C1 segment of cervical spinal cord (tissue), 14 donors: ENCODE data around the gene TMEM145.

Experiments
- DNase-seq, 14 donors: peaks; one replicate each; lab custom pipeline; 2025; lab: John Stamatoyannopoulos, UW

Gene TMEM145

DNA sequence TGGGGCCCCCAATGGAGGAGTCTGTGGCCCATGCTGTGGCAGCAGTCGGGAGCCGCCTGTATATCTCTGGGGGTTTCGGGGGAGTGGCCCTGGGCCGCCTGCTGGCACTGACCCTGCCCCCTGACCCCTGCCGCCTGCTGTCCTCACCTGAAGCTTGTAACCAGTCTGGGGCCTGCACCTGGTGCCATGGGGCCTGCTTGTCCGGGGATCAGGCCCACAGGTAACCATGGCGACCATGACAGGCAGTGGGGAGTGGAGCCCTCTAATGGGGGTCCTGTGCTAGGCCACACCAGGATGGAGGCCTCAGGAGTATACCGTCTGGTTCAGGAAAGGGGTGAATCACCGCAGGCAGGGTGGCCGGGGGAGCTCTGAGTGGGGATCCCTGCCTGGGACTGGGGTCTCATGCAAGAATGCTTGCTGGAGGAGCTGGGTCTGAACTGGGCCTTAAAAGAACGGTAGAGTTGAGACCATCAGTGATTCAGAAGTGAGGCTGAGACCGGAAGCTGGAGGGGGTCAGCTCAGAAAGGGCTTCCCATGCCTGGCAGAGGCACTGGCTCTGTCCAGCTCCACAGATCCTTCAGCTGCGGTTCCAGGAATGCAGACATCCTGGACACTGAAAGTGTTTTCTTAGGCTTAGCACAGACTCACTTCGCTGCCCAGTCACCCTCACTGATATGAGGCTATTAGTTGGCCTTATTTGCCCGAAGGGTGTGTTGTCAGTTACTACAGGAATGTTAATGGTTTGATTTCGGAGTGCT is 47.9 kb downstream of the TMEM145 start:
- DNase-seq: no peak

DNA sequence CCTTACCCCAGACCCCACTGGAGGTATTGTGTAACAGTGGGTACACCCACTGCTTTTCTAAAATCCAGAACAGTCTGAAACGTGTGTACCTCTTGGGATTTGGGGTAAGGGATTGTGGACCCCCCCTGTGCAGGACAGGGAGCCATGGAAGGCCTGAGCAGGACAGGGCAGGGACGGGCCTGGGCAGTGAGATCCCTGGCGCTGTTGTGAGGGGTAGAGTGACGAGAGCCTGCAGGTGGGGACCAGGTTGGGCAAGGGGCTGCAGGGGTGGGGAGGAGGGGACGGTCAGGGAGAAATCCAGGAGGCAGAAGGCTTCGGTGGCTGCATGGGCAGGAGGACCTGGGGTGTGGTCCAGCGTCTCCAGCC is 48.4 kb downstream of the TMEM145 start:
- DNase-seq: no peak

DNA sequence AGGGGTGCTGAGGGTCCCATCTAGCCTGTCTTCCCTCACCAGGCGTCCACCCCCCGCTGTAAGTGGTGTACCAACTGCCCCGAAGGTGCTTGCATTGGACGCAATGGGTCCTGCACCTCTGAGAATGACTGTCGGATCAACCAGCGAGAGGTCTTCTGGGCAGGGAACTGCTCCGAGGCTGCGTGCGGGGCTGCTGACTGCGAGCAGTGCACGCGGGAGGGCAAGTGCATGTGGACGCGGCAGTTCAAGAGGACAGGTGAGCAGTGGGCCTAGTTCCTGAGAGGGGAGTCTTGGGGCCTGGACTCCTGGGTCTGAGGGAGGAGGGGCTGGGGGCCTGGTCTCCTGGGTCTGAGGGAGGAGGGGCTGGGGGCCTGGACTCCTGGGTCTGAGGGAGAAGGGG is 49.2 kb downstream of the TMEM145 start:
- DNase-seq: no peak

DNA sequence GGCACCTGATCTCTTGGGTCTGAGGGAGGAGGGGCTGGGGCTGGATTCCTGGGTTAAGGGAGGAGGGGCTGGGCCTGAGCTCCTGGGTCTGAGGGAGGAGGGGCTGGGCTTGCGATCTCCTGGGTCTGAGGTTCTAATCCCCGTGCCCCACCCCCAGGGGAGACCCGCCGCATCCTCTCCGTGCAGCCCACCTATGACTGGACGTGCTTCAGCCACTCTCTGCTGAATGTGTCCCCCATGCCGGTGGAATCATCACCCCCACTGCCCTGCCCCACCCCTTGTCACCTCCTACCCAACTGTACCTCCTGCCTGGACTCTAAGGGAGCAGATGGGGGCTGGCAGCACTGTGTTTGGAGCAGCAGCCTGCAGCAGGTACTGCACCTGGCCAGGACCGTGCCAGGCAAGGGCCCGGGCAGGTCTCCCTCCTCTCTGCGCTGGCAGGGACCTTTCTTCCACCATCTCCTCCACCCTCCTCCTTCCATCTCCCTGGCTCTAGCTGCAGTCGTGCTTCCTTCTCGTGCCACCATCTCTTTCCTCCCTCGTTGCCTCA is 49.9 kb downstream of the TMEM145 start:
- DNase-seq: no peak

DNA sequence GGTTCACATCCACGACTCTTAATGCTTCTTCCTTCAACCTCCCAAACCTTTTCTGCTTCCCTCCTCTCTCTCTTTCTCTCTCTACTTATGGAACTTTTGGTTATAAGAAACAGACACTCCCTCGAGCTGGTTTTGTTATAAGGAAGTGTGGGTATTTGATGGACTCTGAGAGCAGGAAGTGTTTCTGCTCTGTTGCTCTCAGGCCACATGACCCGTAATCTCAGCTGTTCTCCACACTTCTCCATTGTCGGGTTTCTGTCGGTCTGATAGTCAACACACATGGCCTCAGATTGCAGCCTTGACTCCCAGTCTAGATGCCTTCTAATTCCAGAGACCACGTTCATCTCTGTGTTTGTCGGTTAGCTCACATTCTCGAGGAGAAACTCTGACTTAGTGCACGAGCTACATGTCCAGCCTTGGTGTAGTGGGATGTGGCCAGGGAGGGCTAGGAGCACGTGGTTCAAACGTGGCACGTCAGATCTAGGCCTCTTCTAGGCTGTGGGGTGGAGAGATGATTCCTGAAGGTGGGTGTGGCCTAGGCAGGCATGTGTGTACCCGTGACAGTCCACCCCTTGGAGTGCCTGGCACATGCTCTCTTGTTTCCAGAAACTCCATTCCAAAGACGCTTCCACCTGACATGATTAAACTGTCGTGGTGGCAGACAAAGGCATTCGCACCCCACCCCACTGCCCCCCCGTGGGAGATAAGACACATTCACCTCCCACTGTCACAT is 50.7 kb downstream of the TMEM145 start:
- peak in 4 of 14 donors; percentile 10 to 20 (median 12) for DNase-seq

DNA sequence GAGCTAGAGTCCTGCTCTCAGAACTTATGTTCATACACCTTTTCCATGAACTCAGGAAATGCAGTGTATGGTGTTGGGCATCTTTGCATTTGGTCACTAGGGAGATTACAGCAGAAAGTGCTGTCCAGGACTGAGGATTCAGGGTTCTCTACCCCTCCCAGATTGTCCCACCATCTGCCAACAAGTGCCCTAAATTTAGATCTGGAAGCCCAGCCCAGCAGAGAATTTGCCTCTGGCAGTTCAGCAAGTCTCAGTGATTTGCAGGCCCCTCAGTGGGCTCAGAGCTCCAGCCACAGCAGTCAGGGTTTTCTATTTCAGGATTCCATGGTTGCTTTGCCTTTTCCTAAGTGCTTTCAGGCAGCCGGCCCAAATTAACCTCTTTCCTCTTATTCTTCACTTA is 53.6 kb downstream of the TMEM145 start:
- DNase-seq: peak in 1 of 14 donors; percentile 84

DNA sequence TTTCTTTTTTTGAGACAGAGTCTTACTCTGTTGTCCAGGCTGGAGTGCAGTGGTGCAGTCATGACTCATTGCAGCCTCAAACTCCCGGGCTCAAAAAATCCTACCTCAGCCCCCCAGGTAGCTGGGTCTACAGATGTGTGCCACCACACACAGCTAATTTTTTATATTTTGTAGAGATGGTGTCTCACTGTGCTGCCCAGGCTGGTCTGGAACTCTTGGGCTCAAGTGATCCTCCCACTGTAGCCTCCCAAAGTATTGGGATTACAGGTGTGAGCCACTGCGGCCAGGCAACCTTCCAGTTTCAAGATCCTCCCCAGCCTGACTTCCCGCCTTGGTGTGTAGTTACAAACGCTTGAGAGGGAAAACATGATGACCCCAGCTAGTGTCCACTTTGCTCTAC is 54.8 kb downstream of the TMEM145 start:
- no peak for DNase-seq

DNA sequence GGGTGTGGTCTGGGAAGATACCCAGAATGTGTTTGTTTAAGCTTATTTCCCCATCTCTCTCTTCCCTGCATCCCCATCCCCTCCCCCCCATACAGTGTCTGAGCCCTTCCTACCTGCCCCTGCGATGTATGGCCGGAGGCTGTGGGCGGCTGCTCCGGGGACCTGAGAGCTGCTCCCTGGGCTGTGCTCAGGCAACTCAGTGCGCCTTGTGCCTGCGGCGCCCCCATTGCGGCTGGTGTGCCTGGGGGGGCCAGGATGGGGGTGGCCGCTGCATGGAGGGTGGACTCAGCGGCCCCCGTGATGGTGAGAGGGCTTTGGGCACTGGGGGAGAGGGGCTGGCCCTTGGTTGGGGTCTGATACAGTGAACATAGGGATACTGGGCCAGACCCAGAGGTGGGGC is 55.3 kb downstream of the TMEM145 start:
- DNase-seq: no peak

DNA sequence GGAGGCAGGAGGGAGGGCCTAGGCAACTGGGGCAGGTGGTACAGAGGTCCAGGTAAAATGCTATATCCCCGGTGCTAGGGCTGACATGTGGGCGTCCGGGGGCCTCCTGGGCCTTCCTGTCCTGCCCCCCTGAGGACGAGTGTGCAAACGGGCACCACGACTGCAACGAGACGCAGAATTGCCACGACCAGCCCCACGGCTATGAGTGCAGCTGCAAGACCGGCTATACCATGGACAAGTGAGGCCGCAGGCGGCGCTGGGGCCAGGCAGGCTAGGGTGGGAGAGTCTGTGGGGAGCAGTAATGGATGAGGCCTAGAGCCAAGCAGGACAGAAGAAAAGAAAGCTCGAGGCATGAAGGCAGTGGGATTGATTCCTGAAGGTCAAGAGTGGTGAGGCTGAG is 55.7 kb downstream of the TMEM145 start:
- DNase-seq: no peak

DNA sequence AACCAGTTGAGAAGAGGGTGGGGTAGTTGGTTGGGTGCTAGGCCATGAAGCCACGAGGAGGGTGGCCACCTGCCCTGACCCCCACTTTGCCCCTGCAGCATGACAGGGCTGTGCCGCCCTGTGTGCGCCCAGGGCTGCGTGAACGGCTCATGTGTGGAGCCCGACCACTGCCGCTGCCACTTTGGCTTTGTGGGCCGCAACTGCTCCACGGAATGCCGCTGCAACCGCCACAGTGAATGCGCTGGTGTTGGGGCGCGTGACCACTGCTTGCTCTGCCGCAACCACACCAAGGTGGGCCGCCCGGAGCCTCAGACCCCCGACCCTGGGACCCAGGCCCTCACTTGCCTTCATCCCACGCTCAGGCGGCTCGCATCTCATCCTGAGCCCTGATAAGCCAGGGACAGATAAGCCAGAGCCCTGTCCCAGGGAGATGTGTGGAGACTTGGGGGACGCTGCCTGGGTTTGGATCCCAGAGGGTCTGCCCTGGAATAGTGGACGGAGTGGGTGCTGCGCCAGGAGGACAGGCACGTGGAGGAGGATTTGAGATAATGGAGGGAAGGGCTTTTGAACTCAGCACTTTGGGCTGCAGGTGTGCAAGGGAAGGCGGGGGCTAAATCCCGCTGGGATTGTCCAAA is 56.4 kb downstream of the TMEM145 start:
- DNase-seq: no peak

DNA sequence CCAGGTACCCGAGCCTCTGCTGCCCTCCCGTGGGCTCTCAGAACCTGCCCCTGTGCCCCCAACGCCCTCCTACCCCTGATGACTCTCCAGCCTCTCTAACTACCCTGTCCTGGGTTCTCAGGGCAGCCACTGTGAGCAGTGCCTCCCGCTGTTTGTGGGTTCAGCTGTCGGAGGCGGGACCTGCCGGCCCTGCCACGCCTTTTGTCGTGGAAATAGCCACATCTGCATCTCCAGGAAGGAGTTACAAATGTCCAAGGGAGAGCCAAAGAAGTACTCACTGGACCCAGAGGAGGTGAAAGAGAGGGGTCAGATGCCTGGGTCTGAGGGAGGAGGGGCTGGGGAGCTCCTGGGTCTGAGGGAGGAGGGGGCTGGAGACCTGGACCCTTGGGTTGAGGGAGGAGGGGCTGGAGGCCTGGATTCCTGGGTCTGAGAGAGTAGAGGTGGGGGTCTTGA is 57.0 kb downstream of the TMEM145 start:
- no peak for DNase-seq

DNA sequence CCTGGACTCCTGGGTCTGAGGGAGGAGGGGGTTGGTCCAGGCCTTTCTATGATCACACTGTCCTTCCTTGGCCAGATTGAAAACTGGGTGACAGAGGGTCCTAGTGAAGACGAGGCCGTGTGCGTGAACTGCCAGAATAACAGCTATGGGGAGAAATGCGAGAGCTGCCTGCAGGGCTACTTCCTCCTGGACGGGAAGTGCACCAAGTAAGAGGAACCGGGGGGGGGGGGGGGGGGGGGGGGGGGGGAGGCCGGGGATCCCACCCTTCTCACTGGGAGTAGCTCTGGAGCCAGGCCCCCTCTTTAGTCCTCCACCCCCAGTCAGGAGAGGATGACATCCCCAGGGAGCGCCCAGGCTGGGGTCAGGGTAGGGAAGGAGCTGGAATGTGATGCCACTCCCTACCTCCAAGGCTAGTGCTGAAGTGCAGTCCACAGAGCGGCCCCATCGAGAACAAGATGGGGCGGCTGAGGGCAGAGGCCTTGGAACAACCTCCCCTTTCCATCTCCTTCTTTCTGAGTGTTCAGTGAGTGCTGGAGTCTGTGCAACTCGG is 57.6 kb downstream of the TMEM145 start:
- no peak for DNase-seq
